Measurements from ENCODE around the gene PGLYRP3.

- TF ChIP-seq CTCF (IDR thresholded peaks at IDR 0.05), result no peak
- TF ChIP-seq POLR2A (IDR thresholded peaks at IDR 0.05), result no peak
Observed at GRCh38 chr1:153359241-153359640, 46.5 kb upstream of the PGLYRP3 start.

Measured in prostate gland (tissue), 2 donors.